ENCODE measurements around the gene VEGFD. TPM values are rescaled to one million over a fixed set of nuclear protein-coding genes. Genes with fewer than 3 reads are reported as not detected.

VEGFD gene, protein sequence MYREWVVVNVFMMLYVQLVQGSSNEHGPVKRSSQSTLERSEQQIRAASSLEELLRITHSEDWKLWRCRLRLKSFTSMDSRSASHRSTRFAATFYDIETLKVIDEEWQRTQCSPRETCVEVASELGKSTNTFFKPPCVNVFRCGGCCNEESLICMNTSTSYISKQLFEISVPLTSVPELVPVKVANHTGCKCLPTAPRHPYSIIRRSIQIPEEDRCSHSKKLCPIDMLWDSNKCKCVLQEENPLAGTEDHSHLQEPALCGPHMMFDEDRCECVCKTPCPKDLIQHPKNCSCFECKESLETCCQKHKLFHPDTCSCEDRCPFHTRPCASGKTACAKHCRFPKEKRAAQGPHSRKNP
- polyA plus RNA-seq (ENCODE audit: insufficient read length in 4 of 4): 1 to 10 TPM in 1 of 4 donors, under 1 TPM in 3; 0.59 to 4.7 (median 0.78) TPM

DNA sequence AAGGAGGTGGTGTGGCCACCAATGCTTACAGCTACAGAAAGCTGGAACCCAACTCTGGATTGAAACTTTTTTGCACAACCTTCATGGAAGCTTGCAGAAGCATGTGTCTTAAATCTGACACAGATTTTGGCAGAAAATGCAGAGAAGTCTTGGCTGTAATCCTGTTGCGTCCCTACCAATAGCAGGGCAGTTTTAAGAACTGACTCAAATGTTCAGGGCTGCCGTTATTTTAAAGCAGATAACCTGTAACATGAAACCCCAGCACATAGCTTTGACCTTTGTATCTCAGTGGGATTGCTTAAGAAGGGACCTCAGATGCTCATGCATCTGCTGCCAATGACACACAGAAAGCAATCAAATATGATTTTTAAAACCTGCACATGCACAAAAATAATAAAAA, at the start of gene VEGFD:
VEGFD (minus strand) TSS at position 110 of the 400 bp plus-strand sequence. CDS start 467 bp downstream, outside the sequence.
- DNase-seq (ENCODE audit: low read depth in 4 of 4, low spot score in 3 of 4): no peak

DNA sequence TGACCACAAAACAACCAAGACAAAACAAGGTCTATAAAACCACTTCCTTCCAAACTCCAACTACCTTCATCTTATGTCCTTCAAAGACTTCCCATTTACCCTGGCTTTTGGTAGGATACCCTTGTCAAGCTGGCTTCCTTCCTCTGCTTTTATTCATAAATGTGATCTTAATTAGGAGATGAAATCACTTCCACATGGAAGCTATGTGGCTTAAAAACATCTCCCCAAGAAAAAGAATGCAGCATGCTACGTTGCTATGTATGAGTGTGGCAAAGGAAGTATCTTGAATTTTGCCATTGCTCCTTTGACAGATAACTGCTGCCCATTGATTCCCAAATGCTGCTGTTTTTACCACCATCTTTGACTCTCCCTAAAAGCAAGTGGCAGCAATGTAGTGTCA, 46.4 kb upstream of the VEGFD start:
- no peak for DNase-seq (ENCODE audit: low read depth in 4 of 4, low spot score in 3 of 4)

DNA sequence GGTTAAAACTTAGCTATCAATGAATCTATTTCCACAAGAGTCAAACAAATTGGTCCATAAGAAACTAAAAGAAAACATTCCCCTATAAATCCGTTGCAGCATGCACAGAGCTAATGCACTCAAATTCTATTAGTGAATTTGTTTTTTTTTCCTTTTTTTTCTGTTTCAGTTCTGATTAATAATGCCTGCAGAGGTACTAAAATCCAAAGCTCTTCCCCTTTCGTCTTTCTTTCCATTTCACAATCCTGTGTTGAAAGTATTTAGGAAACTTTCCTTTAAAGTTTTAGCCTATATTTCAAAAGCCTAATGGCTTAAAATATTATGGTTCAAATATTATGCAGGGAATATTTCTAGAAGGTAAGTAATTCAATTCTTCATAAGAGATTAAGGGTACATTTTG, 45.9 kb upstream of the VEGFD start:
- DNase-seq (ENCODE audit: low read depth in 4 of 4, low spot score in 3 of 4): no peak

DNA sequence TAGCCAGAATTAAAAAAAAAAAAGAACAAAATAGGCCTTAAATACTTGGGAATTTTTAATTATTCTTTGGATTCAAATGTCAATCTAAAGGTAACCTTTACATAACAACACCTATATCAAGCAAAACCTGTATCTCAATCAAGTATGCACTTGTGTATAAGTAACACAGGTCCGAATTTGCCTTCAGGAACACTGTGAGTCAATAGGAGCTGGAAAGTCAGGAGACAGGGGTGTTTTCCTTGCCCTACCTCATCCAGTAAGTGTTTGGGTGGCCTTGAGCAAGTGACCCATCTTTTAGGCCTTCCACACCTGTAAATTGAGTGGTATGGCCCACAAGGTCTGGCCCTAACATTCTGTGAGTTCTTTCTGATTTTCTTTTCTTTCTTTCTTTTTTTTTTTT, 40.8 kb upstream of the VEGFD start:
- no peak for DNase-seq (ENCODE audit: low read depth in 4 of 4, low spot score in 3 of 4)

DNA sequence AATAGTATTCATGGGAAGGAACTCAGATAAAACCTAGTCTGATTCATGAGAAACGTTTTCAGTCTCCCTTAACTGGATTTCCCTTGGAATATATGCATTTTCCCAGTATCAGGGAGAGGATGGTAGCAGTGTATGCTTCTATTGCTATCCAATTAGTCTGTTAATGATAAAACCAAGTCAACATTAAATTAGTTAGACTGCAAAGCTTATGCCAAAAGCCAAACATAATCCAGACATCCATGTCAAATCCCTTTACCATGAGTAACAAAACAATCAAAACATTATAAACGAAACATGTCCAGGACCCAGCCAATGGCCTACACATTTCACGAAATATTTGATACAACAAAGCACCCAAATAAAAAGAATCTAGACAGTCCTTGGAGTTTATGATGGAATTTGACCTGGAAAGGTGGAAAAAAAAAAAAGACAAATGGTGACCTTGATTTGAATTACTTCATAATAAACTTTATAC, 34.5 kb upstream of the VEGFD start:
- no peak for DNase-seq (ENCODE audit: low read depth in 4 of 4, low spot score in 3 of 4)

DNA sequence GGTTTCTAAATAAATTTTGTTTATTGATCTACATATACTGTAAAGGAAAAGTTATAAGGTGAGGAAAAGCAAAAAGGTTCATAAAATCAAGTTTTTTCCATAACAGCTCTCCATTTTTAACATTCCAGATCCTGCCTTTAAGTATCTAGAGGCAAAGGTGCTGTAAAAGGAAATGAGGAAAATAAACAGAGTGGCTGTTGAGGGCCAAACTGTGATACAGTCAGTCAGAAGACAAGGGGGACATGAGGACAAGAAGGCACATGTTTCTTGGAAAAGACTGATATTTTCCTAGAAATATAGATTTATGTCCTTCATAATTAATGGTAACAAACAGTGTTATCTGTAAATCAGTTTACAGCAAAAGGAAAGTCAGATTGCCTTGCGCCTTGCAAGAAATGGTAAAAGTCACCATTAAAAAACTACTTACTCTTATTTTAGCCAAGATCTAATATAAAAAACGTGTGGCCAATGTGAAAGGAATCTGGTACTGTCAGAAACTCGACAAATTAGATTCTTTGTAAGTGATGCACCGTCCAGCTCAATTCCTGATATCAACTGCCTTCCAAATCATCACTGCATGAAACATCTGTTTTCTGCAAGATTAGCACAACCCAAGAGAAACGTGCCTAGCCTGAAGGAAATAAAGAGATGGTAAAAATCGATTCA, 34.0 kb upstream of the VEGFD start:
- DNase-seq (ENCODE audit: low read depth in 4 of 4, low spot score in 3 of 4): no peak

DNA sequence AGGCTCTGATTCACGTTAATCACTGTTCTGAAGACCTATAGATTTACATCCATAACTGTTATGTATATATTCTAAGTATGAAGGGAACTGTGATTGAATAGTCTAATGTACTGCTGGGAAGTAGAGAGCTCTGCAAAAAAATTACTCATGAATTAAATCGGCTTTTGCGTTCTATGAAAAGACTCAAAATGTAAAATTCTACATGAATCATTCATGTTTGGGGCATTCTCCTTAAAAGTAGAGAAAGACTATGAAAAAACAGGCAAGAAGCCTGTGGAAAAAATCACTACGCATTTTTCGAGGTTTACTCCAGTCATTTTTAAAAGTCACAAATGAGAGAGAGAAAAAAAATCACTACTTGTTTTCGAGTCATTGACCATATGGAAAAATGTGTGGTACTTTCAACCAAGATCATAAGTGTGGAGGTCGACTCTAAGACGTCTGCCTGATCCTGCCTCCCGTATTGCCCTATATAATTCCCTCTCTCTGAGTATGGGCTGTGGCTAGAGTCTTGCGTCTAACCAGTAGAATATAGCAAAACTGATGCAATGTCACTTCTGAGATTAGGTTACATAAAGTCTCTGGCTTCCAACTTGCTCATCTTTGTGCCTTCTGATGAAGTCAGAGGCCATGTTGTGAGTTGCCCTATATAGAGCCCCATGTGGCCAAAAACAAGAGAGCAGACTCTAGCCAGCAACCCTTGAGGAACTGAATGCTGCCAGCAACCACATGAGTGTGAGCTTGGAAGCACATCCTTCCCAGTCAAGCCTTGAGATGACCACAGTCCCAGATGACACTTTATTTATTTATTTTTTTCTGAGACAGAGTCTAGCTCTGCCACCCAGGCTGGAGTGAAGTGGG, 32.1 kb upstream of the VEGFD start:
- DNase-seq (ENCODE audit: low read depth in 4 of 4, low spot score in 3 of 4): no peak

DNA sequence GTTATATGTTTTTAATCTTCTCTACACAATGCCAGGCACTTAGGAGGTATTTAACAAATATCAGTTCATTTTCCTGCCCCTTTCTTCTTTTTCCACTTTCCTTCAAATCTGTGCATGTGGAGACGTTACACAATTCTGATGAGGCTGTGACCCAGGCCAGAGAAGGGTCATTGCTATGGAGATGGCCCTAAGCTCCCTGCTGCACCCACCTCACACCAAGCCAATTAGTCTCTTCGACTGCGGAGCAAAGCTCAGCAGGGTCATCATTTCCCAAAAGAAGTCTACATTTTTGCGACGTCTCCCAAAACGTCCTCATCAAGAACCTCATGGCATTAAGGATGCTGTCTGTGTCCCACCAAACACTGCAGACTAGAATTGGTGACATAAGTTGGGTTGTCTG, 28.9 kb upstream of the VEGFD start:
- DNase-seq (ENCODE audit: low read depth in 4 of 4, low spot score in 3 of 4): no peak

DNA sequence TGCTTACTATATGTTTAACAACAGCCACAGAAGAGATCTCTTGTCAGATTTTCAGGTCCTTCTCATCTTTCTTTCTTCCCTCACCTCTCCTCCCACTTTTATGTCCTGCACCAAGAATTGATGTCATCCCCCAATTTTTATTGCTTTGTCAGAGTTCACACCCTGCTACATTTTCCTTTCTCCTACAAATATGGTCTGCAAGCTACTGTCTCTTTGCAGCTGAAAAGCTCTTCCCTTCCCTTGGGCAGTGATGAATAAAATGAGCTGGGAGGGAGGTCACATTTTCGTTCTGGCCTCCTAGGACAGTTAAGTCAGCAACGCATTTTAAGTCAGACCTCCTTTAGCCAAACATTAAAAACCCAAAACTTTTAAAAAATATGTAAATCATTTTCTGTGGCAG, 26.7 kb upstream of the VEGFD start:
- DNase-seq (ENCODE audit: low read depth in 4 of 4, low spot score in 3 of 4): no peak

DNA sequence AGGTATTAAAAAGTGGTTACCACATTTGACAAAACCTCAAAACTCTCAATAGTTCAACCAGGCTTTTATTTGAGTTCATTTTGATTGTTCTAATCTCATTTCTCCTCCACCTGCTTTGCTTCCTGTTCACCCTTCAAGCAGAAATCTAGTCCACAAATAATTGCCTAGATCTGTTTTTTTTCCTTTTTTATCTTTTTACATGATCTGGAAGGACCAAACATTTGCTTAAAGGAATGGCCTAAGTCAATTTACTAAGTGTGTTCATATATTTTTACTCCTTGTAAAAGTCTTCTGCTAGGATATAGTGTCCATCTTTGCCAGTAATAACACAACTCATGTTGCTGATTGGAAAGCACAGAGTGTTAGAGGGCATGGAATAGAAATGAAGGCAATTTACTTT, 26.2 kb upstream of the VEGFD start:
- DNase-seq (ENCODE audit: low read depth in 4 of 4, low spot score in 3 of 4): no peak

DNA sequence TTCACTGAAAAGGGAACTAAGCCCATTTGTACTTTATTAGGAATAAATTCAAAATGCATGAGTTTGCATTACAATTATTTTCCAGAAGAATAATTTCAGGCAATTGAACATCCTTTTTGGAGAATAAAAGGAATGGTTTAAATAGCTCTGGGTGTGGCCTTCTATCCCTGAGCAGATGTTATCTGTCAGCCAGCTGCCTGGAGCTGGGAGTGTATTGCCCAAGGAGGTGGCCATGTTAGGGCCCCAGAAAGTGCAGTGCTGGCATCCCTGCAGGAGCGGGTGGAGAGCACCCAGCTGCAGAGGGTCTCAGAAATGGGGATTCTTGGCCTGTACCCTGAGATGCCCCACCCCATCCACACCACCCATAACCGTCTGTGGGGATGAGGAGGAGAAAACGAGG, 21.6 kb upstream of the VEGFD start:
- no peak for DNase-seq (ENCODE audit: low read depth in 4 of 4, low spot score in 3 of 4)

DNA sequence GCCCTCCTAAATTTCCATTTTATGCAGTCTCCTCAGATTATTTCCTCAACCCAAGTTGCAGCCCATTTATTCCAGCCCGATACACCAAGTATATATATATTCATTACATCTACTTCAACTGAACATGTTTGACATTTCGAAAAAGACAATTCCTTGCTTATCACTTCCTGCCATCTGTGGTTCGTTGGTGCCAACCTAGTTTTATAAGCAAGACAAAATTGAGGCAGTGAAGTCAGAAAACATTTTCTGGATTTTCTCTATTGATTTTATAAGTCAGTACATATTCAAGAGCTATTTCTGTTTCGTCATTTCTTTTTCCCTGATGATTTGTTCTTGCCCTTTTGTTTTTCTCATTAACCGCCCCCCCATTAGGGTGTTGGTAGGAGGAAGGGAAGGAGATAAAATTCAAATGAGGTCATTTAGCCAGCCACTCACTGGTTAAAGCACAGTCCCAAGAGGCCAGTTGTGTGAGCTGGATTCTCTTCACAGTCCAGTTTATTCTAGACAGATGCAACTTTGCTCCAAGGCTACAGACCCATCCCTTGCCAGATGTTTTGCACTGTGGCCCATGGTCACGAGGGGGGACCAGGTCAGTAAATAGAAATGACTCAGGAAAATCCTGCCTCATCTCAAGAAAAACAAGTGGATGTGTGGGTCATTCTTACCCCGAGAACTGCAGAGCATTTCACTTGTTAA, 20.3 kb upstream of the VEGFD start:
- DNase-seq (ENCODE audit: low read depth in 4 of 4, low spot score in 3 of 4): no peak

DNA sequence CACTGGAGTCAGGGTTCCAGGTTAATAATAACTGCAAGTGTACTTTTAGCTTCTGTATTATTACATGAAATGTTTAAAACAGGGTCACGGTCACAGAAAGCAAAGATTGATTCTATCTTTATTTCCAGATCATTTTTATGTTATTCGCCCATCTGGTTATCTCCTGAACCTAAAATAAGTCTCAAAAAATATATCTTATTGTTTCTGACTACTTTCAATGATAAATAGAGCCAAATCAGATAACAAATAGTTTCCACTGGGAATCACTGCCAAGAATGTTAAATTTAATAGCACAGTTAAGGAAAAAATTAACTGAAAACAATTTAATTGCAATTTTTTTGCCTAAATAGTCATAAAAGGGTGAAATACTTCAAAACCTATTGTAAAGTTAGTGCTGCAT, 17.2 kb upstream of the VEGFD start:
- DNase-seq (ENCODE audit: low read depth in 4 of 4, low spot score in 3 of 4): no peak

DNA sequence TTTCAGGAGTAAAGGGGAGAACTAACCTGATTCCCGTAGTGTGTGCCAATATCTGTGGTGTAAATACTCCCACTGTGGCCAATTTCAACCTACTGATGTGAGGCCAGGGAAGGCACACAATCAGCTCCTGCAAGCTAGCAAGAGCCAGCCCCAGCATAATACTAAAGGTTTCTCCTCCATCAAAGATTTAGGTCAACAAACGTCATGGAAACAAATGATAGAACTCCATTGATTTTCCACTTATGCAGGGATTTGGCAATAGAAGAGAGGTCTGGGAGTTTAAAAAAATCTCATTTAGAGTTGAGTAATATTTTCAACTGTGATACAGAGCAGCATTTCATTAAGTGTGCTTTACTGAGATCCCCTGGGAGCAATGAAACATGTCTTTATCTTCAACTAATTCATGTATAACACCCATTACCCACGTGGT, 15.8 kb upstream of the VEGFD start:
- no peak for DNase-seq (ENCODE audit: low read depth in 4 of 4, low spot score in 3 of 4)

DNA sequence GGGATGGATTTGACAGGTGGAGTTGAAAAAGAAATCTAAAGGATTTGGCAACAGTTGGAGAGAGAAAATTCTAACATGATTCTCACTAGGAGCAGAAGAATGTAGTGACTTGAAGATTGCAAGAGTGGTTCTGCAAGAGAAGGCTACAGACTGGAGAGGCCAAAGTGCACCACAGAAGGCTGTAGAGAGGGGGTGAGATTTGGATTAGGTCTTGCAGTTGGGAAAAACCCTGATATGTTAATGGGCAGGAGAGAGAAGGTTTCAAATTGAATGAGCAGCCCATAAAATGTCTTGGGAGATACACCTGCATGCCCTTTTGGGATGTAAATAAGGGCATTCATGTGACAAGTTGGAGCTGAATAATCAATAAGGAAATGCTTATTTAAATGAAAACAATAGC, 14.7 kb upstream of the VEGFD start:
- DNase-seq (ENCODE audit: low read depth in 4 of 4, low spot score in 3 of 4): no peak

DNA sequence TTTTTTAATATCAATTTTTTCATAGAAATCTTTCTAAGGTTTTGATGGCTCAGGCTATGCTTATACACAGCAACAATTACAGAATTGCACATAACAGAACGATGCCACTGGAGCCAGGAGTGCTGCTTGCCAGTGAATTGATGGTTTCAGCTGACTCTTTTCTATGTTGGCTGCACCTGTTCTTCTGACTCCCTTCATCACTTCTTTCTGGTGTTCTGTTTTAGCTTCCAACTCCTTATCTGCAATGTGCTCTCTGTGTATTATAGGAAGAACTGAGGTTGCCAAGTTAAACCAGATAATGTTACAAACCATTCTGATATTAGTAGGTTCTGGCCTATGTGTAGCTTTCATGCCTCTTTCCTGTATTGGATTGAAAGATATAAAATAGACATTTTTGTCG, 11.6 kb upstream of the VEGFD start:
- no peak for DNase-seq (ENCODE audit: low read depth in 4 of 4, low spot score in 3 of 4)

DNA sequence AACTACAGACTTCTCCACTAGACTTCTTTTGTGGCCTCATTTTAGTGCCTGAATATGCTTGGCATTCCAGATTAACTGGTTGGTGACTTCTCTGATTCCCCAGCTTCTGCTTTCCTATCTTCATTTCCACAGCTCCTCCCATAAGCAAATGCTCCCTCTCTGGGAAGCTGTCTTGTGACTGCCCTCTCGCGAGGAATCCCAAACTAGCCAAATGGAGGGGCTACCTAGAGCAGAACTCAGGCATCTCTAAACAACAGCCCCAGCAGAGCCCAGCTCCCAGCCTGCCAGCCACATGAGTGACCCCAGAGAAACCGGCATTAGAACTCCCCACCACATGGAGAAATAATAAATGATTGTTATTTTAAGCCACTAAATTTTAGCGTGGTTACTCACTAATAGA, 7.6 kb upstream of the VEGFD start:
- no peak for DNase-seq (ENCODE audit: low read depth in 4 of 4, low spot score in 3 of 4)

DNA sequence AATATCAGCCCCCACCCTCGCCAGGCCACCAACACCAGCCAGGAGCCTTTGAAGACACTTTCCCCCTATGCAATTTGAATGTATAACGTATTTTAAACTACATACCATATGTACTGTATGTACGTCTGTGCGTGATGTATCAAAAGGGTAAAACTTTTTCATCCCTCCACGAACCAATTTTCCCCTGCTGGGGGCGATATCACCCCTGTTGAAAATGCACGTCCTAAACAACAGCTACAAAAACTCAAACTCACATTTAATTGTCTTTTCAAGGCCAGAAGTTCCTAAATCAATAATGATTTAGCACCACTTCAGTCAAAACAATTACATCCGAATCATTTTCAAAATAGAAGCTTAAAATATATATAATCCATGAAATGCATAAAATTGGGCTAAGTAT, 1.4 kb downstream of the VEGFD start:
- no peak for DNase-seq (ENCODE audit: low read depth in 4 of 4, low spot score in 3 of 4)

DNA sequence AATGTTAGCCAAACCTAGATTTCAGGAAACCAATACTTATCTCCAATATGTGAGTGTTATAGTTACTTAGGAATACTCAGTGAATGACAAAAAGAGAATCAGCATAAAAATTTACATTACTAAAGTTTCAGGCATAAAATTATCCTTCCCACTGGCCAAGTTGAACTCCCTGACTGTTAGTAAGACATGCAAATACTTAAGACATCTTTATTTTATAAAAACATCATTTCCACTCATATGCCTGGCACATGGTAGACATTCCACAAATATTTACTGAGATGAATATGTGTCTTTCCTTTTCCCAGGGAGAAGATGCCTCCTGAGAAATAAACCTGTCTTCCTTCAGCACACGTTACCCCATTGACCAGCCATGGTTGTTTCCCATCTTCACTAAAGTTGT, 7.3 kb downstream of the VEGFD start:
- DNase-seq (ENCODE audit: low read depth in 4 of 4, low spot score in 3 of 4): no peak

DNA sequence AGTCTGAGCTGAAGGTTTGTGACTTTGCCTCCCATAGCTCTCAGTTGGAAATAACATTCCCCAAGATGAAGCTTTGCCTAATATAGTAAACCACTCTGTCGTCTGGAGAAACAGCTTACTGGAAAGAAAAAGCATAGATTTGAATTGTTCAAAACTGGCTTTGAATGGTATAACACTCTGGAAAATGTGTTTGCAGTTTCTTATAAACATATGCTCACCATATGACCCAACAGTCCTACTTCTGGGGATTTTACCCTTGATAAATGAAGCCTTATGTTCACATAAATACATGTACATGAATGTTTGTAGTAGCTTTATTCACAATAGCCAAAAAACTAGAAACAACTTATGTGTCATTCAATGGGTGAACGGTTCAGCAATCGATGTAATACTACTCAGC, 10.2 kb downstream of the VEGFD start:
- DNase-seq (ENCODE audit: low read depth in 4 of 4, low spot score in 3 of 4): no peak

Measured in left renal pelvis (tissue), 4 donors.